ENCODE measurements around the gene RNF166.

RNF166 gene

DNA sequence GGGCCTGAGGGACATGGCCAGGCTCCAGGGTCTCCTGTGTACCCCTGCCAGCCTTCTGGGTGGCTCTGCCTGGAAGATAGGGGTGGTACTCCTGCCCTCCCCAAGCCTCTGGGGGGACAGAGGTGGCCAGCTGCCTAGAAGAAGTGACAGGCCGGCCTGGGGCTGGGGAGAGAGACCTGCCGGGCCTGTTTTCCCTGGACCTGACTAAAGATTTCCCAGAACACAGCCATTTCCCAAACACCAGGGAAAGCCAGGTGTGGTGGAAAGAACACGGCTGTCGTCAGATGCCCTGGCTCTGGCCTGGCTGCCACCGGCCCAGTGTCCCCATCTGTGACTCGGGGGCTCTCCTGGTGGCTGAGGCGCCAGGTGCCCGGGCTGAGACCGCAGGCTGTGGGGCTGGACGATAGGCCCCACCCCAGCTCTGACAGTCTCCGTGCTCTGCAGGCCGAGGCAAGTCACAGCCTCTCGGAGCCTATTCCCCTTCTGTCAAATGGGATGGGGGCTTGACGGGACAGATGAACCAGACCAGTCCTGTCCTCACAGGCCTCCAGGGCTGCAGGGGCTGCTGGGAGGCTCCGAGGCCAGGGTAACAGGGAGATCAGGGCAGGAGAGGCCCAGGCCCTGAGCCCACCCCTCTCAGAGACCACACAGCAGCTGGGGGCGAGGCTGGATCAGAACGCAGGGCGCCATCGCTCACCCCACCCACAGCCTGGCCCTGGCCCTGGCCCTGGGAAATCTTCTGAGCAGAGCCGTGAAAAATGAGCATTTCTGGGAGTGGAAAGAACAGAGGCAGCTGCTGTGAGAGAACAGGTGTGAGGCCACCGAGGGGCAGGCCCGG is 33.1 kb upstream of the RNF166 start:
- DNase-seq (ENCODE audit: low read depth in 2 of 2) = no peak

DNA sequence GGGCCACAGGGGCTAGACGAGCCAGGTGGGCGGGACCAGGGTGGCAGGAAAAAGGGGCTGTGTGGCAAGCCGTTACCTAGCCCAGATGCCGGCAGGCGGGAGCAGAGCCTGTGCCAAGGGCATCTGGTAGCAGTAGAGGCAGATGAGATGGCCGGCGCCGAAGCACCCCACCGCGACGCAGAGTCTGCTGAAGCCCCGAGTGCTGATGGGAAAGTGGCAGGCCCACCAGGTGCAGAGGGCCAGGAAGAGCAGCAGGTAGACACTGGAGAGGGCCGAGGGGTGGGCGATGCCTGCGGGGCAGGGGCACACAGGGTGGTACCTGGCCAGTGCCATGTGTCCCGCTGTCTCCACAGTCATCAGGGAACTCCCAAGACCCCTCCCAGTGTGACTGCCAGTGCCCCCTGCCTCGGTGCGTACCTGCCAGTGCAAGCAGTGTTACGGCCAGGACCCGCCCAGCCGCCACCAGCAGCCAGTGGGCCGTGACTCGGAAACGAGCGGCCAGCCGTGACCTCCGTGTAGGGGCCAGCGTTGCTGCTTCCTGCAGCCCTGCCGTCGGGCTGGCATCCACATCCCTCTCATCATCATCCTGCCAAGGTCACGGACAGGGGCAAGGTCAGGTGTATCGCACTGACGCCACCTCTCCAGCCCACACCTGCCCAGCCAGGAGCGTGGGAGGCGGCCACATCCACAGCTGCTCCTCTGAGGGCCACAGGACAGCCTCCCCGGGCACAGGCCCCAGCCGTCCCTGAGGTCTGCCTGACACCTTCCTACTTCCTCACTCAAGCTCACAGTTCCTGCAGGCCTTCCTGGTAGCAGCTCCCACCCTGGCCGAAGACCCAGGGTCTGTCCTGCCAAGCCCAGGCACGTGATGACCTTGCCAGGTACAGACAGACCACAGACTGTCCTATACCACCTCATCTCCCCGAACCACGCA is 32.2 kb upstream of the RNF166 start:
- no peak for DNase-seq (ENCODE audit: low read depth in 2 of 2)

DNA sequence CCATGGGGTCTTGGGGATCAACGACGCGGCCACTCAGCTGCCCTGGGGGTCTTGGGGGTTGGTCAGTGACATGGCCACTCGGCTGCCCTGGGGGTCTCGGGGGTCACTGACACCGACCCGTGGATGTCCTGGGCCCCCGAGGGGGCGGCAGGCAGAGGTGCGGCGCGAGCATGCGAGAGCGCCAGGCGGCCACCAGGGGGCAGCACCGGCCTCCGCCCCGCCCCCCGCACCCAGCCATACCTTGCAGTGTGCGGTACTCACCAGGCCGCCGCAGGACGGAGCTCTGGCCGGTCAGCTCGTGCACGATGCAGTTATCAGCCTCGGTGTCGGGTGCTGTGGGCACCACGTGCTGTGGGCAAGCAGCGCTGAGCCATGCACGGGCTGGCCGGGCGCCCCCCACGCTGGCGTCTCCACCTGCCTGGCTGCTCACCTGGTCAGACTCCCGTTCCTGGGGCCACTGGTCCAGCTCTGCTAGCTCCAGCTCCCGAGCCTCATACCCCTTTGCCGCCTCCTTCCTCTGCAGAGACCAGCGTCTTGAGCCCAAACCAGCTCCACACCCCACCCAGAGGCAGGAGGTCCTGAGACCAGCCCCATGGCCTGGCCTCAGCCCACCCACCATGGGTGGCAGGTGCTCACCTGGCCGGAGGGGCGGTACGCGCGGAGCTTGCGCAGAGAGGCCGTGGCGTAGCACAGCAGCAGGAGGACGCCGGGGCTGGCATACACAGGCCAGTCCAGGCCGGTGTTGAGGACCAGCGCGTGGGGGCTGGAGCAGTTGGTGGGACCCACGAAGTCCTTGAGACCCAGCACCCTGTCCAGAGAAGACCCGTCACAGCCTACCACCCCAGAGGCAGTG is 31.3 kb upstream of the RNF166 start:
- peak; percentile 52 to 65 for DNase-seq (ENCODE audit: low read depth in 2 of 2)

DNA sequence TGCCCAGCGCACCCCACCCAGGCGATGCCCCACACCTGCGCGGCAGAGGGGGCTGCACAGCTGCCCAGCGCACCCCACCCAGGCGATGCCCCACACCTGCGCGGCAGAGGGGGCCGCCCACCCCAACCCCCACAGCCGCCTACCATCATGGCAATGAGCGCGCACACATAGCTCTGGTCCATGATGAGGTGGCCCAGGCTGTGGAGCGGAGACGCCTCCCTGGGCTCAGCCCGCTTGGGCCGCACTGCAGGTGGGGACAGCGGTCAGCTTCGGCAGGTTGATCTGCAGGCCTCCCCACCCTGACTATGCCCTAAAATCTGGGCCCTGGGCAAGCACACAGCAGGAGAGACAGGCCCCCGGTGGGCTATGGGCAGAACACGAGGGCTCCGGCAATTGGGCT is 30.3 kb upstream of the RNF166 start:
- no peak for DNase-seq (ENCODE audit: low read depth in 2 of 2)

DNA sequence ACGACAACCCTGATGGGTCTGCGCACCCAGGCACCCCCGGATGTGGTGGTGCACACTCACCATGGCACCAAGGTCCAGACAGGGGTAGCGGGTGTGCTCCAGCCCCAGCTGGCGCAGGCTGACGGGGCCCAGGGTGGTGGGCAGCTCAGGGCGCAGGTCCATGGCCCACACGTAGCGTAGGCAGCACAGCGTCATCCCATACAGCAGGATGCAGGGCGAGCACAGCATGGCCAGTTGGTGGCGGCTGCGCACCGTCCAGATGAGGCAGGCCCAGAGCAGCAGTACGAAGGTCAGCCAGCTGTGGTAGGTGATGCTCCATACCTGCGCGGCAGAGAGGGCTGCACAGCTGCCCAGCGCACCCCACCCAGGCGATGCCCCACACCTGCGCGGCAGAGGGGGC is 29.9 kb upstream of the RNF166 start:
- DNase-seq (ENCODE audit: low read depth in 2 of 2) = no peak

DNA sequence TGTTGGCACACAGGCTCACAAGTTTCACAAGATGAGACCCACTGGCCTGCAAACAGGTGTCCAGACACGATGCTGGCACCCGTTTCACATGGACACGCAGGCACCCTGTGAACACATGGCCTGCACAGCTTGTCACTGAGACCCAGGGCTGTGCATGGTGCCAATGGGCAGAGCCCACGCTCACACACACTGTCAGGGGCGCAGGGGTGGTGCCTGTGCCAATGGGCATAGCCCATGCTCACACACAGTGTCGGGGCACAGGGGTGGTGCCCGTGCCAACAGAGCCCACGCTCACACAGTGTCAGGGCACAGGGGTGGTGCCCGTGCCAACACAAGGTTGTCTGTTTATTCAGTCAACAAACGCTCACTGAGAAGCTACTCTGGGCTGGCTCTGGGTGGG is 29.4 kb upstream of the RNF166 start:
- DNase-seq (ENCODE audit: low read depth in 2 of 2) = no peak

DNA sequence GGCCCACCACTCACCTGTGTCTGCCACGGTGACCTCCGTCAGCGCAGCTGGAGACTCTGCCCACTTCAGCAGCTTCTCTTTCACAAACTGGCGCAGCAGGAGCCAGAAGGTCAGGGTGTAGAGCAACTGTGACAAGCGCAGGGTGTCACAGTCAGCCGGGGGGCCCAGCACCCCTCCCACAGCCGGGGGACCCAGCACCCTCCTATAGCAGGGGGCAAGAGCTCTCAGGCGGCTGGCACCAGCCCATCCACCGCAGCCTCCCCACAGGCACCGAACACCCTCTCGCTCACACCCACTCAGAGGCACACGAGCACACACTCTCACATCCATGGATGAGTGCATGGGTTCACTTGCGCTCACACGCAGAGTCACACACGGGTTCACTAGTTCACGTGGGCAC is 28.9 kb upstream of the RNF166 start:
- no peak for DNase-seq (ENCODE audit: low read depth in 2 of 2)

DNA sequence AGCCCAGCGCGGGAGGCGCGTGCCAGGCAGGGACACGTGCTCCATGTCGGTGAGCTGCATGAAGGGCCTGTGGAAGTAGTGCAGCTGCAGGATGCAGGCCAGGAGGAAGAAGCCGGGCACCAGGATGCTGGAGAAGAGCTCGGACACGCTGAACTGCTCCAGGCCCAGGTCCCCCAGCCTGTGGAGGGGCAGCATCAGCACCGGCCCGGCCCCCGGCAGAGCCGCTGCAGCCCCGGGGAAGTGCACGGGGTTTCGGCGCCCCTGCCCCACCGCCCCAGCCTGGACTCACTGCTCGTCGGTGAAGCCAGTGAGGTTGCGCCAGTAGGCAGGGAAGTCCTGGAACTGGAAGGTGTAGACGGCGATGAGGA is 28.1 kb upstream of the RNF166 start:
- no peak for DNase-seq (ENCODE audit: low read depth in 2 of 2)

DNA sequence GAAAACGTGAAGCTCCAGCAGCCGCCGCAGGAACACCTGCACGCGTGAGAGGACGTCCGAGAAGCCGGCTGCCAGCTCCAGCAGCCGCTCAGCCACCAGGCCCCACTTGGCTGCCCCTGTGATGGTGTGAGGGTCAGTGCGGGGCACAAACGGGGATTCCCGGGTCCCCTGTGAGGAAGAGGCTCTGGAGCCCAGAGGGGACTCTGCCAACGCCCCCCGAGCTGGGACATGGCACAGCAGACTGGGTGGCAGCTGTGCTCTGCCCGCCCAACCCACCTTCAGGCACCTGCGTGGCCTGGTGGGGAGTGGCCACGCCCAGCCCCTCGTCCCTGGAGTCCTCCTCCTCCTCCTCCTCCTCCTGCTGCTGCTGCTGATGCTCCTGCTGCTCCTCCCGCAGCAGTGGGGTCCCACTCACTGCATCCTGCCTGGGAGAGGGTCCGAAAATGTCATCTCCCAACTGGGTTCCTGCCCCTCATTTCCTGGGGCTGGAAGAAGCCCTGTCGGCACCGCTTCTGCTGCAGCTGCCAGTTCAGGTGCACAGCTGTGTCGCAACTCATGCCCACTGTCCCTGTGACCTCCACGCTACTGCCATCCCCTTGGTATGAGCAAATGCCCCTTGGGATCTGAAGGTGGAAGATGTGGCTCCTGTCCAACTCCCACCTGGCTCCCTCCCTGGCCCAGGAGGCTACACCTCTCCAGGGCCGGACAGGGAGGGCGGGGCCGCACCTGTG is 27.6 kb upstream of the RNF166 start:
- no peak for DNase-seq (ENCODE audit: low read depth in 2 of 2)

DNA sequence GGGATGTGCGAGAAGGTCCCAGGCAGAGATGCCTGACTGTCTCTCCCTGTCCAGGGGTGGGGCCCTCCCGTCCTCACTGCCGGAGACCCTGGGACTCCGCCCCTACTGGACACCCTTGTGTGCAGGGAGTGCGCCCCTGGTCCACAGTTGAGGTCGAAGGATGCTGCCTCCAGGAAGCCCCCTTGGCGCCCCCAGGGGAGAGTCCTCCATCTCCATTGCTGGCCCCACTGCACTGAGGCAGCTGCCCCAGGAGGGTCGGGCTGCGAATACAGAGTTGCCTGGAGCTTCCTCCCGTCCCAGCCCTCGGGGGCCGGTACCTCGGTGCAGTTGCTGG is 26.7 kb upstream of the RNF166 start:
- DNase-seq (ENCODE audit: low read depth in 2 of 2) = no peak

DNA sequence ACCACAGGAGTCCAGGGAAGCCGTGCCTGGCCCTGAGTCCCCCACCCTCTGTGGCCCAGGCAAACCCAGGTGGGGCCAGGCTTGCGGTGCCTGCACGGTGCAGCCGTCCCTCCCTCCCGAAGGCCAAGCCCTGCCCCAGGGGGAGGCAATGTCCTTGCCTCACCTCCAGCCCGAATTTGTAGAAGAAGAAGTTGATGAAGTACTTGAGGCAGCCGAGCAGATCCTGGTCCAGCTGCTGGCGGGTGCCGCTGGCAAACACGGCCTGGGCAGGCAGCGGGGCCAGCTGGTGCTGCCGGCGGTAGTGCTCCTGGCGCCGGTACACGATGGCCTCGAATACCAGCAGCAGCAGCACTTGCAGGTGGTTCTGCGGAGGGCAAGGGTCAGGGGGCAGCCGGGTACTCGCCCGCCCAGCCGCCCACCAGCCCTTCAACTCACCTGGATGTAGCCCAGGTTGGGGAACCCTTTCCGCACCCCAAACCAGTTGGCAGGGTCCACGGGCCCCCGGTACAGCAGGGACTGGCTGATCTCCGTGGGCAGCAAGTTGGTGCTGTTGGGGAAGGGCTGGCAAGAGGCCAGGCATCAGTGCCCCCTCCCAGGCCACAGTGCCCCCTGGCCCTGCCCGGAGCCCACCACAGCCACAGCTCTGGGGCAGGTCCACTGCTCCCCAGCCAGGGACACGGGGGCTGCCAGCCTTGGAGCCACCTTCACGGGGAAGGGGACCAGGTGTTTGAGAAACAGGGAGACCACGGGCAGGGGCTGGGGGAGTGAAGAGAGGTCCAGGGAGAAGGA is 26.2 kb upstream of the RNF166 start:
- DNase-seq (ENCODE audit: low read depth in 2 of 2) = no peak

DNA sequence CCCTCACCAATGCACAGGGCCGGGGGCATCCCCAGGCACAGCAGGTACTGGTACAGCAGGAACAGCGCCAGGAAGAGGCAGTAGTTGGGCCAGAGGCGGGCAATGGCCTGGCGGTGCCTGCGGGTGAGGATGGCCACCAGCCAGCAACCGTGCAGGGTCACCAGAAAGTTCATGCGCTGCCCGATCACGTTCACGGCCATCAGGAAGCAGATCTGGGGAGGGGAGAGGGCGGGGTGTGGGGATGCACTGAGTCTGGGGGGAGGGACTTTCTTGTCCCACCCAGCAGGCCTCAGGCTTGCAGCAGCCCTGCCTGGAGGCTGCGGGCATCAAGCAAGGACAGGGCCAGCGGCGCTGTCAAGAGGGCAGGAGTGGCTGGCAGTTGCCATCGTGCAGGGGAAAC is 25.5 kb upstream of the RNF166 start:
- DNase-seq (ENCODE audit: low read depth in 2 of 2) = no peak

DNA sequence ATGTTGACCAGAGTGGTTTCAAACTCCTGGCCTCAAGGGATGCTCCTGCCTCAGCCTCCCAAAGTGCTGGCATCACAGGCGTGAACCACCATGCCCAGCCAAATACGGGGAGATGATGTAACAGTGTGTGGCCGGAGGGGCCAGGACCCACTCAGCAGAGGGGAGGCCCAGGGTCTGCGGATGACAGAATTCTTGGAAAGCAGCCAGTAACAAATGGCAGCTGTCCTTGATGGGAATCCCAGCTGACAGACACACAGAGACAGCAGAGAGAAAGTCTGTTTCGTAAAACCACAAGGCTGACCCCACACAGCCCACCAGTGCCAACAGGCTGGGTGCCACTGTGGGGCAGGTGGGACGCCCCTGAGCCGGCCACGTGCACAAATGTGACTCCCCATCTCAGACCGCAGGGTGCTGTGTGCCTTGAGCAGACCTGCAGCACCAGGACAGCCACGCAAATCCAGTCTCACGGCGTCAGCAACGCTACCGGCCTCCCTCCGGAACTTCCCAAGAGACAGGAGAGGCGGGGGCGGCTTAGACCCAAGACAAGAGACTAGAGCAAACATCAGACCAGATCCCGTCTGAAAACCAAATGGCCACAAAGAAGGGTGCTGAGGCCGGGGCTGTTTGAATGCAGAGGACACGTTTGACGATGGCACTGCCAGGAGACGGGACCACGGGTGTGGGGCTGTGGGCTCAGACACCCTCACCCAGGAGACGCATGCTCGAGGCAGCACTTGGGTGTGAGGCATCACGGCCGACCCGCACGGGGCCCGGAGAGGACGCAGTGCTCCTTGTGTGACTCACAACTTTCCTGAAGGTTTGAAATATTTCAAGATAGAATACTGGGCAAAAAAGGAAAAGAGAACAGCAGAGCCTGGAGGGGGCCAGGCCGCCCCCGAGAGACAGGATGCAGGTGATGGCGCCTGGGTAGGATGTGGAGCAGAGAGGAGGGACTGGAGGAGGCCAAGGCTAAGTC is 24.7 kb upstream of the RNF166 start:
- DNase-seq (ENCODE audit: low read depth in 2 of 2) = no peak

DNA sequence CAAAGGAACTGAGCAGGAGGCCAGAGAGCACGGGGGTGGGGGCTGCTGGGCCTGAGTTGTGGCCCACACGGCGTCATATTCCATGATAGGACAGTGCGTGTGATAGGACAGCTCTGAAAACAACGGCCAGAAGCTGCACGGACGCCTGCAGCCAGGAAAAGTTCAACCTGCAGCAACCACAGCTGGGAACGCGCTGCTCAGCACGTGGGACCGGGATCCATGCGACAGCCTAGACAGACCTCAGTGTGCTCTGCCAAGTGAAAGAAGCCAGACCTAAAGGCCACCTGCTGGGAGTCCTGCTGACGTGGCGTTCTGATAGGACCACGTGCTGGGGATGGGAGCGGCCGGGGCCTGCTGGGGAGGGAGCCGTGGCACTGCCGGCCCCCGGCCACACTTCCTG is 21.7 kb upstream of the RNF166 start:
- no peak for DNase-seq (ENCODE audit: low read depth in 2 of 2)

DNA sequence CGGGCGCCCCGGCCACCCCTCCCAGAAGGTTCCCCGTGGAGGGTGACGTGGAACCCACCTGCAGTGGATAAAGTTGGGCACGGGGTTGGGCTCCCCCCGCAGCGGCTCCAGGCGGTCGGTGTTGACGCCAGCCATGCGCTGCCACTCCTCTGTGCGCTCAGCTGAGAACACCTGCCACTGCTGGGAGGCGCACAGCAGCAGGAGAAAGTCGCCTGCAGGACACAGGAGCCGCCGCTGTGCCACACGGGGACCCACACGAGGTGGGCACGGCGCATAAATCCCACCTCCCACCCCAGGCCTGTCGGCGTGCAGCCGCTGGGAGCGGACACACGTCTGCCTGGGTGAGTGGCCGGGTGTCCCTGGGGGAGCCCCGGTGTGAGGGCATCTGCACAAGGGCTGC is 20.8 kb upstream of the RNF166 start:
- DNase-seq (ENCODE audit: low read depth in 2 of 2) = no peak

DNA sequence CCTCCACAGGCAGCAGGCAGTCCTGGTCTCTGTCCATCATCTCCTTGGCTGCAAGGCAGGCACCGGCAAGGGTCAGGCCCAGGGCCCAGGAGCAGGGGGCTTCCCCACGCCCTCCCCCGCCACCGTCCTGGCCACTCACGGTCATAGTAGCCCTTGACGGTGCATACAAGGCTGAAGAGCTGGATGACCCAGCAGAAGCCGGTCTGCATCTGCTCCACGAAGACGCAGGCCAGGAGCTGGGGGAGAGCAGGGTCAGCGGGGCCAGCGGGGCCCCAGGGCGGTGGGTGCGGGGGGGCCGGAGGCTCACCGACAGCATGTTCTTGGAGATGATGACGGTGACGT is 20.2 kb upstream of the RNF166 start:
- no peak for DNase-seq (ENCODE audit: low read depth in 2 of 2)

DNA sequence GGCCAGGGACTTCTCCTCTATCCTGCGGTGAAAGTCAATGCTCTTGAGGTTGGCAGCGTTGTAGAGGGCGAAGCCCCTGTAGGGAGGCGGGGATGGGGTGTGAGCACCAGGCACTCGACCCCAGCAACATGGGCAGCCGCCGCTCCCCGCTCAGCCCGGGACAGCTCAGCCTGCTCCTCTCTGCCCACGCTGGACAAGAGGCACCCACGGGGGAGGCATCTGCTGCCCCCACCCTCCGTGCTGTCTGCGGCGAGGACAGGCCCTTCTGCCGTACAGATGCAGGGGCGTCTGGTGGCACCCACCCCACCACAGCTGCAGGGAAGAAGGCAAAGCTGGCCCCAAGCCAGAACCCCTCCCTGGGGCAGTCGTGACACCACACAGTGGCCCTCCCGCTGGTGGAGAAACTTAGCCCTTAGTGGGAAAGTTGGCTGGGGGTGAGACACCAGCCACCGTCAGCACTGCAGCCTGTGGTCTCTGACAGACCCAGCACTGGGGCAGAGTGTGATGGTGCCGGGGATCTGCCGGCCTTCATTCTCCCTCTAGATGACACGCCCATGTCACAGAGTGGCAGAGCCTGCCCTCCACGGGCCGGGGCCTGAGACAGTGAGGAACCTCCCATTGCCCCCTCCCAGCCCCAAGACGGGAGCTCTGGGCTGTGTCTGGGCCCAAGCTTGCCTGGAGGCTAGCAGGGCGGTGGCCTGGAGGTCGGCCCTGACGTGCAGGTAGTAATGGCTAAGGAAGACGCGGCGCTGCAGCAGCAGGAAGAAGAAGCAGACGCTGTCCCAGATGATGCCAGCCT is 19.6 kb upstream of the RNF166 start:
- DNase-seq (ENCODE audit: low read depth in 2 of 2) = no peak

DNA sequence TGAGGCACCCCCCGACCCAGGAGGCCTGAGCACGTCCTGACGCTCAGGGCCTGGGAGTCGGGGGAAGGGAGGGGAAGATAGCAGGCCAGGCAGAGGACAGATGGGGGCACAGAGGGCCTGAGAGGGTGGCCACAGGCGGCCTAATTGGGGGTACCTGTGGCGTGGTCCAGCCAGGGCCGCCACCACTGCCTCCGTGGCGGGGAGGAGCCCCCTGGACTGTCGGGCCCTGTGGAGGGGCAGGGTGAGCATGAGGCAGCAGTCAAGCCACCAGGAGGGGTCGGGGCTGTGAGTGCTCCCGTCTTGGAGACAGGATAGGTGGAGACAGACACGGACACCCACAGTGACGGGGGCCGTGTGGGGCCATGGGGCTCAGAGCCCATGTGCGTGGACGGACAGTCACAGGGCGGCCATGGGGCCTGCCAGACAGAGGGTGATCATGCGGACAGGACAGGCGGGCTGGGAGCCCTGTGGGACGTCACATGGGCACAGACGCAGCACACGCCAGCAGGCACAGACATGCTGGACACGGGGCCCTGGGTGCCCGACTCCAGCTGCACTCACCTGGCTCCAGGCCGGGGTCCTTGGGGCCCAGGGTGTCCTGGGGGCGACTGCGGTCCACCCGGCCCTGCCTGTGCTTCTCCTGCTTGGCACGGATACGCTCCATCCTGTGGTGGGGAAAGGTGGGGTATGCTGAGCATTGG is 18.8 kb upstream of the RNF166 start:
- no peak for DNase-seq (ENCODE audit: low read depth in 2 of 2)
